Measurements from ENCODE around the gene NFIX.

- no peak for TF ChIP-seq CTCF (IDR thresholded peaks at IDR 0.05 in 4 of 5, conservative IDR thresholded peaks at IDR 0.05 in 1 of 5)
- TF ChIP-seq POLR2A (IDR thresholded peaks at IDR 0.05) = no peak
Observed at GRCh38 chr19:13040948-13041292, 45.6 kb downstream of the NFIX start.

All from gastrocnemius medialis (tissue), 4 donors.